GM18519 (cell line): Measurements from ENCODE around the gene FURIN.
"Not testable (repeated sequence)": the region's sequence is repeated elsewhere in the genome, so short reads cannot be mapped to it uniquely, and the experiment has no call there.

Source experiments
- ATAC-seq: cut with Tn5 transposase; IDR thresholded peaks from one replicate; pipeline ENCODE4 v1.9.1; 2021; ENCODE audit warnings: mild to moderate bottlenecking, moderate library complexity; ENCODE audit not compliant: unreplicated experiment, low FRiP score

FURIN gene

GRCh38 chr15:90868261-90868689 is at the start of gene FURIN:
Gene FURIN, plus strand, starts transcription at chr15:90868588. Its CDS starts 7,153 bp downstream, at chr15:90875741.
- no peak for ATAC-seq

- no peak for ATAC-seq
Measured at GRCh38 chr15:90819390-90819789, 49.0 kb upstream of the FURIN start.

GRCh38 chr15:90819850-90820249 is 48.5 kb upstream of the FURIN start:
- ATAC-seq, result no peak

GRCh38 chr15:90820481-90820880 is 47.9 kb upstream of the FURIN start:
- no peak for ATAC-seq

GRCh38 chr15:90822204-90822955 is 46.0 kb upstream of the FURIN start:
- no peak for ATAC-seq

- ATAC-seq, result no peak
Measured at GRCh38 chr15:90823455-90823974, 44.9 kb upstream of the FURIN start.

- ATAC-seq, result not testable (repeated sequence)
Measured at GRCh38 chr15:90825115-90825899, 43.1 kb upstream of the FURIN start.

- ATAC-seq, result not testable (repeated sequence)
Measured at GRCh38 chr15:90826206-90826885, 42.0 kb upstream of the FURIN start.

GRCh38 chr15:90826886-90827435 is 41.4 kb upstream of the FURIN start:
- no peak for ATAC-seq

- no peak for ATAC-seq
Measured at GRCh38 chr15:90828111-90828510, 40.3 kb upstream of the FURIN start.

- ATAC-seq, result no peak
Measured at GRCh38 chr15:90829126-90829525, 39.3 kb upstream of the FURIN start.

- no peak for ATAC-seq
Measured at GRCh38 chr15:90829942-90830440, 38.4 kb upstream of the FURIN start.

GRCh38 chr15:90834626-90835025 is 33.8 kb upstream of the FURIN start:
- ATAC-seq, result no peak

- ATAC-seq, result no peak
Measured at GRCh38 chr15:90836296-90836871, 32.0 kb upstream of the FURIN start.

GRCh38 chr15:90837094-90837493 is 31.3 kb upstream of the FURIN start:
- no peak for ATAC-seq

GRCh38 chr15:90838139-90838538 is 30.2 kb upstream of the FURIN start:
- ATAC-seq, result no peak

GRCh38 chr15:90838544-90838943 is 29.8 kb upstream of the FURIN start:
- no peak for ATAC-seq

- ATAC-seq, result peak; percentile 87
Measured at GRCh38 chr15:90839187-90840071, 29.0 kb upstream of the FURIN start.
